K562 (cell line): ENCODE measurements around the gene CRYBA1. TPM values are rescaled to one million over a fixed set of nuclear protein-coding genes. Genes with fewer than 3 reads are reported as not detected.

Experiments
- ATAC-seq: fragments of 200-7000 bp; cut with Tn5 transposase; 3 replicates; pipeline ENCODE4 v1.9.1; 2020; ENCODE audit warnings: moderate library complexity
- BruUV-seq: library from RNA; stranded (reverse); fragments of 400-500 nt; replicated peaks from 2 replicates; lab custom pipeline; 2021; lab: Mats Ljungman, UMichigan
- CTCF ChIA-PET: fragments of 300-600 bp; formaldehyde crosslinking; extraction: SDS; loops from one replicate; lab custom pipeline; 2021; ENCODE audit warnings: low intra/inter-chr PET ratio; lab: Yijun Ruan, JAX
- POLR2A ChIA-PET: fragments of 300-600, 350-650 bp; sonication (Branson Sonifier 250); formaldehyde crosslinking; extraction: SDS; loops from one replicate; lab custom pipeline; 2021; ENCODE audit warnings: antibody characterized with exemption, inconsistent platforms; lab: Yijun Ruan, JAX
- DNase-seq, 4 experiments: peaks; one replicate each; pipeline versions ENCODE4 v3.0.0 to v3.0.0-alpha.2; 2011 to 2018; ENCODE audit warnings: low spot score in 3 of 4, mixed read lengths in 3 of 4; ENCODE audit errors: extremely low read depth in 1 of 4
- FAIRE-seq: peaks from 2 replicates; lab custom pipeline; 2011; peaks lifted over from hg19 to GRCh38; lab: Jason Lieb, UNC
- H2AFZ ChIP-seq: 2 replicates; pipeline ENCODE4 v1.6.0; 2011; ENCODE audit warnings: low read depth, low read length, control low read depth, inconsistent platforms
- H3K27ac ChIP-seq: fragments of 200-600 bp; 3 replicates; pipeline ENCODE4 v1.8.0; 2011; ENCODE audit warnings: low read depth, mild to moderate bottlenecking, control low read depth, inconsistent platforms, low read length, moderate library complexity, mixed read lengths; ENCODE audit errors: extremely low read depth
- H3K27me3 ChIP-seq, 2 experiments: fragments of 300-600 bp in 1 of 2; 2 replicates in 1 of 2; 3 replicates in 1 of 2; pipeline versions ENCODE4 v1.6.0 to v1.8.0; 2011; ENCODE audit warnings: inconsistent platforms in 2 of 2, low read length in 2 of 2, mild to moderate bottlenecking in 1 of 2, mixed read lengths in 1 of 2, moderate library complexity in 1 of 2; ENCODE audit not compliant: control insufficient read depth in 2 of 2, insufficient read depth in 2 of 2
- H3K36me3 ChIP-seq: fragments of 300-600 bp; 3 replicates; pipeline ENCODE4 v1.8.0; 2011; ENCODE audit warnings: mild to moderate bottlenecking, low read length, inconsistent platforms; ENCODE audit not compliant: control insufficient read depth, insufficient read depth
- H3K4me1 ChIP-seq, 2 experiments: fragments of 200-600 bp in 1 of 2; replicated peaks in 1 of 2; 2 replicates in 1 of 2; 3 replicates in 1 of 2; pipeline versions ENCODE4 v1.5.1 to v1.8.0; 2011; ENCODE audit warnings: inconsistent platforms in 2 of 2, low read length in 2 of 2, mild to moderate bottlenecking in 1 of 2, mixed read lengths in 1 of 2, moderate library complexity in 1 of 2; ENCODE audit not compliant: control insufficient read depth in 2 of 2, insufficient read depth in 2 of 2
- H3K4me2 ChIP-seq: 2 replicates; pipeline ENCODE4 v1.6.1; 2011; ENCODE audit warnings: low read length, control low read depth, inconsistent platforms, mixed read lengths; ENCODE audit not compliant: insufficient read depth
- H3K4me3 ChIP-seq: fragments of 200-600 bp; sonication (generic), shearing (Covaris generic); 2 replicates; pipeline ENCODE4 v1.5.1; 2016; ENCODE audit warnings: control low read depth, inconsistent platforms
- H3K79me2 ChIP-seq: fragments of 200-600 bp; 3 replicates; pipeline ENCODE4 v1.8.0; 2011; ENCODE audit warnings: low read length, inconsistent platforms; ENCODE audit not compliant: control insufficient read depth, insufficient read depth
- H3K9ac ChIP-seq, 2 experiments: 2 replicates each; pipeline versions ENCODE4 v1.6.0 to v1.6.1; 2011; ENCODE audit warnings: low read depth in 2 of 2, low read length in 2 of 2, control low read depth in 1 of 2, inconsistent platforms in 1 of 2, mild to moderate bottlenecking in 1 of 2, mixed read lengths in 1 of 2; ENCODE audit not compliant: insufficient read depth in 1 of 2
- H3K9me1 ChIP-seq: one replicate; pipeline ENCODE4 v1.6.0; 2011; ENCODE audit warnings: inconsistent platforms, mild to moderate bottlenecking, low read length, moderate library complexity; ENCODE audit not compliant: control insufficient read depth, insufficient read depth
- H3K9me3 ChIP-seq: replicated peaks from 2 replicates; pipeline ENCODE4 v1.5.1; 2011; ENCODE audit warnings: low read depth, low read length, inconsistent platforms; ENCODE audit not compliant: control insufficient read depth, insufficient read depth
- H4K20me1 ChIP-seq: replicated peaks from 2 replicates; pipeline ENCODE4 v1.6.1; 2011; ENCODE audit warnings: low read length, inconsistent platforms, mixed read lengths; ENCODE audit not compliant: control insufficient read depth, insufficient read depth
- C11orf30 ChIP-seq: fragments of 450-650 bp; IDR thresholded peaks from 2 replicates; pipeline ENCODE4 v1.6.1; 2016; ENCODE audit warnings: low read depth, mild to moderate bottlenecking
- MAFG ChIP-seq: fragments of 450-650 bp; conservative IDR thresholded peaks from 2 replicates; pipeline ENCODE4 v1.6.1; 2016; ENCODE audit warnings: missing genetic modification characterization, missing compliant biosample characterization
- MAFK ChIP-seq: IDR thresholded peaks from 2 replicates; pipeline ENCODE4 v1.6.1; 2011; ENCODE audit warnings: low read length, improper control_type of control experiment
- MBD1 ChIP-seq: fragments of 250-450 bp; sonication (Bioruptor Pico); IDR thresholded peaks from 2 replicates; pipeline ENCODE4 v1.8.0; 2022; ENCODE audit warnings: inconsistent platforms
- MECOM ChIP-seq: fragments of 250-450 bp; sonication (Bioruptor Pico); IDR thresholded peaks from 2 replicates; pipeline ENCODE4 v1.8.0; 2022; ENCODE audit warnings: inconsistent platforms
- NELFE ChIP-seq: IDR thresholded peaks from 2 replicates; pipeline ENCODE4 v1.6.1; 2011; ENCODE audit warnings: mild to moderate bottlenecking; ENCODE audit not compliant: insufficient read depth, insufficient read length
- VEZF1 ChIP-seq: fragments of 200-800 bp; sonication (Bioruptor generic); IDR thresholded peaks from 2 replicates; pipeline ENCODE4 v1.6.1; 2017; ENCODE audit warnings: missing genetic modification characterization, missing compliant biosample characterization
- ZNF316 ChIP-seq: fragments of 450-650 bp; IDR thresholded peaks from 2 replicates; pipeline ENCODE4 v1.6.1; 2016
- WGBS: fragments of 100-300 bp; shearing (Covaris generic); methylation state at CpG from one replicate; pipeline ENCODE4 v1.1.6; 2016; ENCODE audit warnings: low coverage, mixed read lengths; ENCODE audit not compliant: insufficient coverage; ENCODE audit errors: missing lambda C conversion rate; 5-methylcytosine and 5-hydroxymethylcytosine counted together
- in situ Hi-C: fragments of 300-500 bp; cut with MboI; formaldehyde crosslinking; loops from 4 replicates; pipeline ENCODE4 v1.15.0; 2018; ENCODE audit warnings: inconsistent platforms, mixed read lengths
- intact Hi-C: fragments of 100-400 bp; cut with micrococcal nuclease; formaldehyde crosslinking; loops from 2 replicates; pipeline ENCODE4 v1.14.2; 2022
- polyA plus RNA-seq, 8 experiments: library from polyadenylated mRNA; depleted of rRNA in 4 of 8; stranded (reverse) in 5 of 8; unstranded in 3 of 8; fragments of >200 nt; fragmentation: Nextera tagmentation in 2 of 8; fragmentation: Illumina TruSeq in 1 of 8; extraction: Ambion mirVana in 2 of 8; extraction: Trizol in 1 of 8; gene quantifications; 2 replicates each; pipeline versions ENCODE4 v1.2.1 to v1.2.3, GENCODE V29; 2011 to 2014; ENCODE audit warnings: inconsistent platforms in 1 of 8, missing spikeins in 1 of 8
- total RNA-seq, 7 experiments: library from RNA; depleted of rRNA in 6 of 7; stranded (reverse); fragments of >200 nt in 6 of 7; fragmentation: Illumina TruSeq in 2 of 7; extraction: Trizol in 2 of 7; gene quantifications; 2 replicates each; pipeline versions ENCODE4 v1.2.1 to v1.2.3, GENCODE V29; 2011 to 2021; ENCODE audit warnings: low replicate concordance in 1 of 7

CRYBA1 gene
- total and polyA plus RNA-seq, 9 of the 15 experiments (the other 6 are each of a cell fraction or from before 2014, with no cell fraction given): not detected

GRCh38 chr17:29235904-29236303 lies 10.8 kb upstream of the CRYBA1 start:
- Histone ChIP-seq H3K27ac (no peak overlapping the region), H3K9me3 (no peaks in the 10 kb centered on the region), H3K4me3 (no peak overlapping the region), H3K27me3 (no peaks in the 10 kb centered on the region), H3K9me1 (no peaks in the 10 kb centered on the region), H3K4me2 (no peak overlapping the region), H3K9ac (no peak overlapping the region), H3K79me2 (no peaks in the 10 kb centered on the region), H2AFZ (no peak overlapping the region), H3K4me1 (peaks cover 0 to 13% of the 10 kb centered on the region in 2 experiments; a peak in 3 of 5 replicates), H3K36me3 (no peaks in the 10 kb centered on the region), H4K20me1 (no peaks in the 10 kb centered on the region)
- DNase-seq (no peak), FAIRE-seq (no peak), ATAC-seq (no peak)
- ChIA-PET CTCF (no interaction called here), POLR2A (interaction anchor here (0.9 to 1.3 kb wide), 2 partner anchors 11 to 16 kb away, joined by 3 to 5 read pairs; no protein-coding TSS in a partner anchor)
- in situ Hi-C loops: no loop called here
- no peak for TF ChIP-seq VEZF1 (CRISPR knock-in tag)
- peak; percentile 77 for TF ChIP-seq C11orf30
- peak; percentile 91 for TF ChIP-seq ZNF316
- TF ChIP-seq MBD1: no peak
- TF ChIP-seq MAFG (tag): peak; percentile 36; the same call in 1 of the 2 replicates
- TF ChIP-seq NELFE: no peak
- TF ChIP-seq MECOM (CRISPR knock-in tag): no peak
- 0 out of 2 replicates have a peak, but pooled peaks have one; percentile 14 for TF ChIP-seq MAFK
- intact Hi-C loops: no loop called here
- BruUV-seq: no TSS peak
- 100% methylated on average over 3 of the region's 3 CpGs for WGBS
